Measurements from ENCODE around the gene GCNT2.

GCNT2 gene

DNA sequence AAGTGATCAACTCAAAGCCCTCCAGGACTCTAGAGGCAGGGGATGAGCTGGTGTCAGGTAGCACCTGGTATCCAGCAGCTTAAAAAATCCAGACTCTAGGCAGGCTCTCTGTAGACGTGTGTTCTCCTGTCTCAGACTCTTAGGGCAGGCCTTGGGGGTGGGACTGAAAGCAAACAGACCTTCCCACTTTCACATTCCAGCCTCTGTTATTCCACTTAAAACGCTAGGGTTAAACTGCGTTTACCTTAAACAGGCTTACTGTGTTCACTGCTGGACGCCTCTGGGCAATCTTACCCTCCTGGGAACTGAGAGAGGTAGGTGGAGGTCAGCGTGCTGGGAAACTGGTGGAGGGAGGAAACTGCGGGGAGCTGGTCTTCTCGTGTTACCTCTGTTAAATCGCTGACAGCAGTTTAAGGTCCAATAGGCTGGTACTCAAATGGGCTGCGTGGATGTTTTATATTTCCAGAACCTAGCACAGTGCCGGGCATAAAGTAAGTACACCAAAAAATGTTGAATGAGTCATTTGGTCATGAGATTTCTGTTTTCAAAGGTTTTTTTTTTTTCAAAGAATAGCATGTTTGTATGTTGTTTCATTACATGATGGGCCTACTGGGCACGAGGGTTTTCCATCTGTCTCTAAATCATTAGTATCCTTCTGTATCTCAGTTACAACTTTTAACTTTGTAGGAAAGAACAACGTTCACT, at the start of gene GCNT2:
GCNT2 (plus strand) TSS at position 248 of the 705 bp plus-strand sequence. CDS start 7,561 bp downstream, outside the sequence.
- DNase-seq (ENCODE audit: extremely low read depth, insufficient read length): peak; percentile 38
- H3K27me3 ChIP-seq (replicated peaks; ENCODE audit: control insufficient read depth, insufficient read depth, low read length): no peaks in the 10 kb centered on the region

DNA sequence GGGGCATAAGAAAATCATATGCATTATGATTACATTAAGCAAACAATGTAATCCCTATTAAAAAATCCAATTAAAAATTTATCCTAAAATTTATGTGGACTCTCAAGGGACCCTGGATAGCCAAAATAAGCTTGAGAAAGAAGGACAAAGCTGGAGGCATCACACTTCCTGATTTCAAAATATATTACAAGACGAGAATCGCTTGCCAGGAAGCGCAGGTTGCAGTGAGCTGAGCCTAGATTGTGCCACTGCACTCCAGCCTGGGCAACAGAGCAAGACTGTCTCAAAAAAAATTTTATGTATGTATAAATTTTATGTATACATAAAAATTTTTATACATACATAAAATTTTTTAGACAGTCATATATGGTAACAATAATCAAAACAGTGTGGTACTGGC, 48.5 kb upstream of the GCNT2 start:
- H3K4me3 ChIP-seq (replicated peaks; ENCODE audit: low read depth, low read length): no peak overlapping the region
- H3K27me3 ChIP-seq (replicated peaks; ENCODE audit: control insufficient read depth, insufficient read depth, low read length): no peaks in the 10 kb centered on the region
- DNase-seq (ENCODE audit: extremely low read depth, insufficient read length): no peak
- TF ChIP-seq, protein P1, sequence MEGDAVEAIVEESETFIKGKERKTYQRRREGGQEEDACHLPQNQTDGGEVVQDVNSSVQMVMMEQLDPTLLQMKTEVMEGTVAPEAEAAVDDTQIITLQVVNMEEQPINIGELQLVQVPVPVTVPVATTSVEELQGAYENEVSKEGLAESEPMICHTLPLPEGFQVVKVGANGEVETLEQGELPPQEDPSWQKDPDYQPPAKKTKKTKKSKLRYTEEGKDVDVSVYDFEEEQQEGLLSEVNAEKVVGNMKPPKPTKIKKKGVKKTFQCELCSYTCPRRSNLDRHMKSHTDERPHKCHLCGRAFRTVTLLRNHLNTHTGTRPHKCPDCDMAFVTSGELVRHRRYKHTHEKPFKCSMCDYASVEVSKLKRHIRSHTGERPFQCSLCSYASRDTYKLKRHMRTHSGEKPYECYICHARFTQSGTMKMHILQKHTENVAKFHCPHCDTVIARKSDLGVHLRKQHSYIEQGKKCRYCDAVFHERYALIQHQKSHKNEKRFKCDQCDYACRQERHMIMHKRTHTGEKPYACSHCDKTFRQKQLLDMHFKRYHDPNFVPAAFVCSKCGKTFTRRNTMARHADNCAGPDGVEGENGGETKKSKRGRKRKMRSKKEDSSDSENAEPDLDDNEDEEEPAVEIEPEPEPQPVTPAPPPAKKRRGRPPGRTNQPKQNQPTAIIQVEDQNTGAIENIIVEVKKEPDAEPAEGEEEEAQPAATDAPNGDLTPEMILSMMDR (IDR thresholded peaks at IDR 0.05; ENCODE audit: insufficient read depth, low read length, poor library complexity, severe bottlenecking): no peak
- H3K36me3 ChIP-seq (ENCODE audit: control insufficient read depth, insufficient read depth, low read length): no peaks in the 10 kb centered on the region

More for the DNA sequence above, at the start of gene GCNT2:
- peak within 1 kb of the TSS; percentile 29; the same call in 1 of the 2 replicates for H3K4me3 ChIP-seq (replicated peaks; ENCODE audit: low read depth, low read length)
- no peaks in the 10 kb centered on the region for H3K36me3 ChIP-seq (ENCODE audit: control insufficient read depth, insufficient read depth, low read length)
- TF ChIP-seq, protein P1 (IDR thresholded peaks at IDR 0.05; ENCODE audit: insufficient read depth, low read length, poor library complexity, severe bottlenecking): no peak

DNA sequence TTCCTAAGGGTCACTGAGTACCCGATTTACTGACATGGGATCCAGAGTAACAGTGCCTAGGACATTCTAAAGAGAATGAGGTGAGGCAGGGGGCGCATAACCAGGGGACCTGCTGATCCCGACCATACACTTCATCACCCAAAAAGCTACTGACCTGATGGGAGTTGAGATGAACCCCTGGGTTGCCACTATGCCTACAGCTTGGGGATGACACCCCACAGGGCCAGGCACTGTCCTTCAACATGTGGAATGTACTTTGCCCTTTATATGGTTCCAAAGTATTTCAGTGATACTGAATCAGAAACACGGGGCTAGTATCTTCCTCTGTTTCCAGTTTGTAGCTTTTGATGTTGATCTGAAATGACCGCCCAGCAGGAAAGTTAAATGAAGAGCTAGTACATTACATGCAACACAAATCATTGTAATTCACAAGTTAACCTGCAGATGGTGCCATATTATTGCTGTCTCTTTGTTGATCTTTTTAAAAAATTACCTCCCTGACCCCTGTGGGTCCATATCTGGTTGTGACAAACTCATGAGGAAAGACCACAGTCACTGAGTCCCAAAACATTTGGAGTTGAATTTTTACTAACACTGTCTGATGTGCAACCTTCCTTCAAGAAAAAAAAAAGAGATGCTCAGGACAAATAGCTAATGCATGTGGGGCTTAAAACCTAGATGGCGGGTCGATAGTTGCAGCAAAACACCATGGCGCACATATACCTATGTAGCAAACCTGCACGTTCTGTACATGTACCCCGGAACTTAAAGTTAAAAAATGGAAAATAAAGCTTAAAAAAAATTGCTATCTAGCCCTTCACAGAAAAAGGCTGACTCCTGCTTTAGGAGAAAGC, 42.7 kb upstream of the GCNT2 start:
- no peaks in the 10 kb centered on the region for H3K36me3 ChIP-seq (ENCODE audit: control insufficient read depth, insufficient read depth, low read length)
- TF ChIP-seq, protein P1 (IDR thresholded peaks at IDR 0.05; ENCODE audit: insufficient read depth, low read length, poor library complexity, severe bottlenecking): peak; percentile 58
- DNase-seq (ENCODE audit: extremely low read depth, insufficient read length): peak; percentile 18
- H3K27me3 ChIP-seq (replicated peaks; ENCODE audit: control insufficient read depth, insufficient read depth, low read length): no peaks in the 10 kb centered on the region; the same call in 1 of the 2 replicates
- no peak overlapping the region for H3K4me3 ChIP-seq (replicated peaks; ENCODE audit: low read depth, low read length)

DNA sequence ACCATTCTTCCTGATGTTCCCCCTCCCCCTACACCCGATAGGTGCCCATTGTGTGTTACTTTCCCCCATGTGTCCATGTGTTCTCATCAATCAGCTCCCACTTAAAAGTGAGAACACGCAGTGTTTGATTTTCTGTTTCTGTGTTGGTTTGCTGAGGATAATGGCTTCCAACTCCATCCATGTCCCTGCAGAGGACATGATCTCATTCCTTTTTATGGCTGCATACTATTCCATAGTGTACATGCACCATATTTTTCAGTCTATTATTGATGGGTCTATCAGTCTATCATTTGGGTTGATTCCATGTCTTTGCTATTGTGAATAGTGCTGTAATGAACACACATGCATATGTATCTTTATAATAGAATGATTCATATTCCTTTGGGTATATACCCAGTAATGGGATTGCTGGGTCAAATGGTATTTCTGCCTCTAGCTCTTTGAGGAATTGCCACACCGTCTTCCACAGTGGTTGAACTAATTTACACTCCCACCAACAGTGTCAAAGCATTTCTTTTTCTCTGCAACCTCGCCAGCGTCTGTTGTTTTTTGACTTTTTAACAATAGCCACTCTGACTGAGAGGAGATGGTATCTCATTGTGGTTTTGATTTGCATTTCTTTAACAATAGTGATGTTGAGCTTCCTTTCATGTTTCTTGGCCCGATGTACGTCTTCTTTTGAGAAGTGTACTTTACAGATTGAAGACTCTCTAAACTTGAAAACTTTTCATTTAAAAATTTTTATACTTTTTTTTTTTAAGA, 41.0 kb upstream of the GCNT2 start:
- no peak for DNase-seq (ENCODE audit: extremely low read depth, insufficient read length)
- no peaks in the 10 kb centered on the region; the same call in 1 of the 2 replicates for H3K27me3 ChIP-seq (replicated peaks; ENCODE audit: control insufficient read depth, insufficient read depth, low read length)
- H3K4me3 ChIP-seq (replicated peaks; ENCODE audit: low read depth, low read length): no peak overlapping the region
- H3K36me3 ChIP-seq (ENCODE audit: control insufficient read depth, insufficient read depth, low read length): no peaks in the 10 kb centered on the region
- TF ChIP-seq, protein P1 (IDR thresholded peaks at IDR 0.05; ENCODE audit: insufficient read depth, low read length, poor library complexity, severe bottlenecking): no peak

DNA sequence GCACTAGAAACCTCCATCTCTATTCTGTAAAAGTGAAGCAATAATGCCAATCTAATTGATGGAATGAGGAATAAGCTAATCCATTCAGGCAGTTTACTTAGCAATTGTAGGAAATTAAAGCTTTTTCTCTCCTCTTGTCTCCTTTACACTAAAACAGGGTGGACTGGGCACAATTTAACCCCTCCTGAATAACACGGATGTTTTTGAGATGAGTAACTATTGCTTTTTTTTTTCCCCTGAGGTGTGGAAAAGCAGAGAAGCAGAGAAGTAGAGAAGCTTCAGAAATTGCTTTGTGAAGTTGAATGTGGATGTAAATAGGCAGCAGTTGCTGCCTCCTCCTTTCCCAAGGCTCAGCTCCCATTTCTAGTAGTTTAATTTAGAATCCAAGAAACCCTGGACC, 40.0 kb upstream of the GCNT2 start:
- Histone ChIP-seq H3K4me3 (replicated peaks; ENCODE audit: low read depth, low read length) (no peak overlapping the region), H3K36me3 (ENCODE audit: control insufficient read depth, insufficient read depth, low read length) (no peaks in the 10 kb centered on the region), H3K27me3 (replicated peaks; ENCODE audit: control insufficient read depth, insufficient read depth, low read length) (no peaks in the 10 kb centered on the region; the same call in 1 of the 2 replicates)
- TF ChIP-seq, protein P1 (IDR thresholded peaks at IDR 0.05; ENCODE audit: insufficient read depth, low read length, poor library complexity, severe bottlenecking): no peak
- DNase-seq (ENCODE audit: extremely low read depth, insufficient read length): no peak

All from GM06990 (cell line).